Coronary artery (tissue), 2 donors: ENCODE measurements around the gene DHRSX.

Experiments
- DNase-seq: peaks from one replicate; pipeline ENCODE4 v3.0.0-alpha.2; 2017; ENCODE audit warnings: low spot score
- H3K27ac ChIP-seq, 2 donors: fragments of 200-600 bp; sonication (generic); one replicate each; pipeline ENCODE4 v1.5.1; 2016 to 2019
- H3K4me3 ChIP-seq: fragments of 200-600 bp; sonication (generic); 2 replicates; pipeline ENCODE4 v1.5.1; 2016; ENCODE audit warnings: mild to moderate bottlenecking, moderate library complexity
- TF ChIP-seq, protein P1 (sequence below): fragments of 200-600 bp; sonication (generic); IDR thresholded peaks from one replicate; pipeline ENCODE4 v1.5.1; 2019; ENCODE audit warnings: antibody characterized with exemption

DHRSX gene

DNA sequence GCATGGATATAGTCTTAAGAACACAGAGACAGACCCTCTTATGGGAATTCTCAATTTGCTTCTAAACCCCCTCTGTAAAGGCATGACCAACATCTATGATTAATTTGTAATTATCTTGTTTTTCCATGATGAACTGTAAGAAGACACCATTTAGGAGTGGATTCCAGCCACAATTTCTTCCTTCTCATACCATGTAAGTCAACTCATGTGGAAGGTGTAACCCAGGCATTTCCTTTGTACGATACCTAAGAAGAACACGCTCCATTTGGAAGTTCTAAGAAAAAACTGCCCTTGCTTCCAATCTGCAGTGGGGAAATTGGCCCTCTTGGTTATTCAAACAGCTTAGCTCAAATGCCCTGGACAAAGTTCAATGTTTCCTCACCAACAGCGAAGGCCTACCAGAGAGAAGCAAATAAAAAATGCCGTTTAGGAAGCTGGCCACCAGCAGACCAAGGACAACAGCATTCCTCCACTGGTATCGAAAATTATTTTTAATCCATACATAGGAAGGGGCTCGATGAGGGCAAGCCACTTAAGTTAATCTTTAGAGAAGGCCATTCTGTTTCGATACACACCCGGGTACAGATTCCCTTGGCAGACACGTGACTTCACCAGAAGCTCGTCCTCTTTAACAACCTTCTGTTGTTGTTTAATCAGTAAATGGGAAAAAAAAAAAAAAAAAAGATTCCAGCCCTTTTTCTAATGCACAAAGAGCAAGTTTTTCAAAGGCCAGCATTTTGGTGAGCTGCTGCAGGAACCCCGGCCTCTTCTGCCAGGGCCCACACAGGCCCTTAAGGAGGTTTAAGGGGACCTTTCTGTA, 2.6 kb downstream of the DHRSX start:
- no peak for DNase-seq
- Histone ChIP-seq H3K4me3 (peak overlapping the region; percentile 97), H3K27ac (peak overlapping the region; percentile 92 to 93)
- TF ChIP-seq, protein P1, sequence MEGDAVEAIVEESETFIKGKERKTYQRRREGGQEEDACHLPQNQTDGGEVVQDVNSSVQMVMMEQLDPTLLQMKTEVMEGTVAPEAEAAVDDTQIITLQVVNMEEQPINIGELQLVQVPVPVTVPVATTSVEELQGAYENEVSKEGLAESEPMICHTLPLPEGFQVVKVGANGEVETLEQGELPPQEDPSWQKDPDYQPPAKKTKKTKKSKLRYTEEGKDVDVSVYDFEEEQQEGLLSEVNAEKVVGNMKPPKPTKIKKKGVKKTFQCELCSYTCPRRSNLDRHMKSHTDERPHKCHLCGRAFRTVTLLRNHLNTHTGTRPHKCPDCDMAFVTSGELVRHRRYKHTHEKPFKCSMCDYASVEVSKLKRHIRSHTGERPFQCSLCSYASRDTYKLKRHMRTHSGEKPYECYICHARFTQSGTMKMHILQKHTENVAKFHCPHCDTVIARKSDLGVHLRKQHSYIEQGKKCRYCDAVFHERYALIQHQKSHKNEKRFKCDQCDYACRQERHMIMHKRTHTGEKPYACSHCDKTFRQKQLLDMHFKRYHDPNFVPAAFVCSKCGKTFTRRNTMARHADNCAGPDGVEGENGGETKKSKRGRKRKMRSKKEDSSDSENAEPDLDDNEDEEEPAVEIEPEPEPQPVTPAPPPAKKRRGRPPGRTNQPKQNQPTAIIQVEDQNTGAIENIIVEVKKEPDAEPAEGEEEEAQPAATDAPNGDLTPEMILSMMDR, result no peak

DNA sequence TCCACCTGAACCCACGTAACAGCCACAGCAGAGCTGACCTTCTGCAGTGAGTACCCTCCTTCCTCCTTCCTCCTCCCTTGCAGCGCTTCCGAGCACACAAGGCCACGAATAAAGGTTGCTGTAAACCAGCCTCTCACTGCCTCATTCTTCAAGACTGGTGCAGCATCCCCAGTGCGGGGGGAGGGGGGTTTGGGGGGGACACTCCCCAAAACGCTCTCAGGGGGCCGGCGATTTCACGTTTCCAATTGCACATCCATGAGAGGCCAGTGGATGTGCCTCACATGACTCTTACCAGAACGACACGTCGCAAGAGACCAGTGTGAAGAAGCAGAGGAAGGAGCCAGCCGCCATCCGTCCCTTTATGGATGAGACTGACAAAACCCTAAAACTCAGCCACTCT, 5.2 kb downstream of the DHRSX start:
- H3K27ac ChIP-seq, result no peak overlapping the region
- DNase-seq, result peak; percentile 60
- no peak overlapping the region for H3K4me3 ChIP-seq
- TF ChIP-seq, protein P1, result no peak

DNA sequence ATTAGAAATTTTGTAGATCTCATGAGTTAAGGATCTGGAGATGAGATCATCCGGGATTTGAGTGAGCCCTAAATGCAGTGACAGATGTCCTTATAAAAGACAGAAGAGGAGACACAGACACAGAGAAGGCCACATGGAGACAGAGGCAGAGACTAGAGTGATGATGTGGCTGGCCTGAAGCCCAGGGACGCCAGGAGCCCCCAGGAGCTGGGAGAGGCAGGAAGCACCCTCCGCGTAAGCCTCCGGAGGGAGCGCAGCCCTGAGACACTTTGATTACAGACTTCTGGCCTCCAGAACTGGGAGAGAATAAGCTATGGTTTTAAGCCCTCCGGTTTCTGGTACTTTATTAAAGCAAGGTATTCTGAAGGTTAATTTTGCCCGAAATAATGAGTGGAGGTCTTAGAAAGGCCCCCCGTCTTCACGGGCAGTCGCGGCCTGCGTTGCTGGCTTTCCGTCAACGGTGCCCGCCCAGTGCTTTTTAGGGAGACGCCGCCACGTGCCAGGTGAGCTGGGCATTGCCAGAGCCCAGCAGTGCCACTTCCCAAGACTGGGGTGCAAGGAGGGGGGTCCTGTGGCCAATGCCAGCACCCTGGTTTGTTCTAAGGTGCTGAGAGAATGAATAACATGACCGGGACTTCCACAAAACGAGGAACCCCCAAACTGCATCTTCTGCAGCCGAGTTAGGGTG, 8.1 kb downstream of the DHRSX start:
- Histone ChIP-seq H3K4me3 (no peak overlapping the region), H3K27ac (no peak overlapping the region)
- no peak for DNase-seq
- TF ChIP-seq, protein P1, result no peak

DNA sequence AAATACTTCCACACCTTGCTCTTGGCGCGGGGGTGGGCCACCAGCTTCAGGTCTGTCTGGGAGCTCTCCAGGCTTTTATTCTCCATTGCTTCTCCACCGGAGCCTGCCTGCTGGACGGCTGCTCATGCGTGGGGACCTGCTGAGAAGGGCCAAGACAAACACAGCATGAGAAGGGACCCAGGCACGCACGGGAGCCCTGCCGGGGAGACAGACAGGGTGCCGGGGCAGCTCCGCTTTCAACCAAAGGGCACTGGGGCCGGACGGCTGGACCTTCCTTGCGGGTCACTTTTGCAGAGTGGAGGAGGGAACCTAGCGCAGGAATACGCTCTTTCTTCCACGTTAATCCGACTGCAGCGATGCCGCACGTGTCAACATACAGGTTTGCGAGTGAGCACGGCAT, 10.1 kb downstream of the DHRSX start:
- TF ChIP-seq, protein P1, result no peak
- no peak for DNase-seq
- H3K4me3 ChIP-seq, result no peak overlapping the region
- H3K27ac ChIP-seq, result no peak overlapping the region

DNA sequence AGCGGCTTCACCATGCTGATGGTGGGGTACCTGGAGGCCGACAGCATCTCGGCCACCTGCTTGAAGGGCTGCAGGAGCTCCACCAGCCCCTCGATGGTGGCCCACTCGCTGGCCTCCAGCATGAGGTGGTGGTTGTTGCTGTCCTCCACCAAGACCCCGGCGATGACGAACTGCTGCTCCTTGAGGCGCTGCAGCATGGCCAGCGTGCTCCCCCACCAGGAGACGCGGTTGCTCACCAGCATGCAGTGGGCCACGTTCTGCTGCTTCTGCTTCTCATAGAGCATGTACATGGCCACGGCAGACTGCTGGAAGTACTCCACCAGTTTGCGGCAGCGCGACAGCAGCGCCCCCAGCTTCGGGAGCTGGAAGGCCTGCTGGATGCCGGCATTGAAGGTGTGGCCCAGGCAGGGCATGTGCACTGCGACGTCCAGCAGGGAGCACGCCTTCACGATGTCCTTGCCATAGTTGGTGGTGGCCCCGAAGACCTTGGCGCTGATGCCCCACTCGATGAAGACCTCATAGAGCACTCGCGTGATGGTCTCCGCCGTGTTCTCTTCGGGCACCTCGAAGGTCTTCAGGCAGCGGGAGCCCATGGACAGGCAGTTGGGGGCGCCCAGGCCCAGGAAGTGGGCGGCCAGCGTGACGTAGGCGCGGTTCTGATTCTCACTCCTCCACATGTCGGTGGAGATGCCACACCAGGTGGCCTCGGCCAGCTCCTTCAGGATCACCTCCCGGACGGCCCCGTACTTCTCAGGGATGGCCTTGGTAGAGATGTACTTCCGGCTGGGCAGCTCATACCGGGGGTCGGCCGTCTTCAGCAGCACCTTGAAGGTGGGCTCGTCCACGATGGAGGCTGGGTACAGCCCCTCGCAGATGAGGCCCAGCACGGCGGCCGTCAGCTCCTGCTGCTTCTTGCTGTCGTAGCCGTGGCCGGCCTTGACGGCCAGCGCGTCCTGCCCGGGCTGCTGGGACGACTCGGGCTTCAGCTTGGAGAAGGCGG, 11.0 kb downstream of the DHRSX start:
- Histone ChIP-seq H3K27ac (no peak overlapping the region), H3K4me3 (no peak overlapping the region)
- TF ChIP-seq, protein P1, result no peak
- DNase-seq, result no peak

DNA sequence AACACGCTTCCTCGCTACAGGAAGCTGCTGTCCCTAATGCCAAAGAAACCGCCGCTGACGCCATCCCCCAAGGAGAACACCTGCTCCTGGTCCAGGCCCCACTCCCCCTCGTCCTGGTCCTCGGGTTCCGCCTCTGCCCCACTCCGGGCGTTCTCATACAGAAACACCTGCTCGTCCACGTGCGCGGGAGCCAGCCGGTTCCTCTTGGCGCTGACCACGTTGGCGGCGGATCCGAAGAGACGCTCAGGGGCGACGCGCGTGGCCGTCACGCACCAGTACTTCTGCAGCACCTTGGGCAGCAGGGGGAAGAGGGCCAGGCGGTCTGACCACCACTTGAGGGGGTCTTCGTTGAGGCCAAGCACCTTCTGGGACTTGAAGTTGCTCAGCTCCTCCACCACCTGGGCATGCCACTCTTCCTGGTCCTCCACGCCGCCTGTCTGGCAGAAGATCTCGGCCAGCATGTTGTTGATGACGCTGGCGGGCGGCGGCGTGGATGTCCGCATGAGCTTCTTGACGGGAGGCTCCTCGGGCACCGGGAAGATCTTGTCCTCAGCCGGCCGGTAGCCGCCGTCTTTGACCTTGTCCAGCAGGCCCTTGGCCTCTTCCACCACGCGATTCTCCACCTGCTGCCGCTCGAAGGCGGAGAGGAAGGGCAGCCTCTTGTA, 12.0 kb downstream of the DHRSX start:
- Histone ChIP-seq H3K27ac (no peak overlapping the region), H3K4me3 (no peak overlapping the region)
- no peak for DNase-seq
- TF ChIP-seq, protein P1, result no peak
